DOHH2 (cell line): ENCODE results near the gene KNSTRN.

ENCODE experiments used
- H3F3A ChIP-seq: fragments of 200-600 bp; sonication (generic), shearing (Covaris generic); 2 replicates; pipeline ENCODE4 v1.6.0; 2016; ENCODE audit warnings: antibody characterized with exemption, mild to moderate bottlenecking; ENCODE audit not compliant: control insufficient read depth, insufficient read depth
- H3K27ac ChIP-seq: fragments of 200-600 bp; sonication (generic); 2 replicates; pipeline ENCODE4 v1.5.1; 2014; ENCODE audit warnings: low read depth, mild to moderate bottlenecking, low read length, moderate library complexity
- H3K27me3 ChIP-seq: fragments of 200-600 bp; sonication (generic); 2 replicates; pipeline ENCODE4 v1.6.1; 2014; ENCODE audit warnings: mild to moderate bottlenecking, low read length, mixed read lengths; ENCODE audit not compliant: control insufficient read depth
- H3K36me3 ChIP-seq: fragments of 200-600 bp; sonication (generic); 2 replicates; pipeline ENCODE4 v1.6.1; 2014; ENCODE audit warnings: mild to moderate bottlenecking, low read length, moderate library complexity, mixed read lengths; ENCODE audit not compliant: control insufficient read depth
- H3K4me1 ChIP-seq: fragments of 200-600 bp; sonication (generic); 2 replicates; pipeline ENCODE4 v1.6.1; 2014; ENCODE audit warnings: mild to moderate bottlenecking, low read length, mixed read lengths; ENCODE audit not compliant: control insufficient read depth
- H3K4me2 ChIP-seq: fragments of 200-600 bp; sonication (generic); 2 replicates; pipeline ENCODE4 v1.6.0; 2014; ENCODE audit warnings: mild to moderate bottlenecking, low read length, moderate library complexity
- H3K4me3 ChIP-seq: fragments of 200-600 bp; sonication (generic); 2 replicates; pipeline ENCODE4 v1.5.1; 2014; ENCODE audit warnings: mild to moderate bottlenecking, low read length, mixed read lengths
- H3K79me2 ChIP-seq: fragments of 200-600 bp; sonication (generic); 2 replicates; pipeline ENCODE4 v1.6.1; 2014; ENCODE audit warnings: mild to moderate bottlenecking, low read length, mixed read lengths; ENCODE audit not compliant: control insufficient read depth
- H3K9me2 ChIP-seq: fragments of 200-600 bp; sonication (generic); replicated peaks from 2 replicates; pipeline ENCODE4 v1.6.1; 2014; ENCODE audit warnings: mild to moderate bottlenecking, low read length, mixed read lengths; ENCODE audit not compliant: control insufficient read depth
- H3K9me3 ChIP-seq: fragments of 200-600 bp; sonication (generic); 2 replicates; pipeline ENCODE4 v1.6.1; 2014; ENCODE audit warnings: antibody characterized with exemption, low read length, mixed read lengths; ENCODE audit not compliant: control insufficient read depth, insufficient read depth
- H4K20me1 ChIP-seq: fragments of 200-600 bp; sonication (generic); 2 replicates; pipeline ENCODE4 v1.6.0; 2014; ENCODE audit warnings: low read depth, mild to moderate bottlenecking, antibody characterized with exemption, low read length, moderate library complexity; ENCODE audit not compliant: control insufficient read depth, insufficient read depth
- EZH2phosphoT487 ChIP-seq: fragments of 200-600 bp; sonication (generic); IDR thresholded peaks from 2 replicates; pipeline ENCODE4 v1.6.1; 2017; ENCODE audit warnings: borderline replicate concordance, mild to moderate bottlenecking, antibody characterized with exemption, low read length, moderate library complexity, mixed read lengths
- TF ChIP-seq, protein P1 (sequence below): fragments of 200-600 bp; sonication (generic); IDR thresholded peaks from one replicate; pipeline ENCODE4 v1.5.1; 2014; ENCODE audit warnings: antibody characterized with exemption, mild to moderate bottlenecking, low read depth, low read length; ENCODE audit not compliant: poor library complexity, severe bottlenecking

Gene KNSTRN

DNA sequence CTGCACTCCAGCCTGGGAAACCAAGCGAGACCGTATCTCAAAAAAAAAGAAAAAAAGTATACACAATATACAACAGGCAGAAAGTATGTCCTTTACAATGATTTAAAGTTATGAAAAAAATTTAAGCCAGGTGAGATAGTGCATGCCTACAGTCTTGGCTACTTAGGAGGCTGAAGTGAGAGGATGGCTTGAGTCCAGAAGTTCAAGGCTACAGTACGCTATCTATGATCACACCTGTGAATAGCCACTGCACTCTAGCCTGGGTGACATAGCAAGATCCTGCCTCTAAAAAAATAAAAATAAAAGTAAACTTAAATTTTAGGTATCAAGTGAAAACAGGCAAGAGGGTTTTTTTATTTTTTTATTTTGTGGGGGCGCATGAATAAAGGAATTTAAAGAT is 3.1 kb upstream of the KNSTRN start:
- H3K9me3 ChIP-seq = no peaks in the 10 kb centered on the region
- no peak overlapping the region for H3K4me3 ChIP-seq
- H3K27me3 ChIP-seq = no peaks in the 10 kb centered on the region
- TF ChIP-seq, protein P1, sequence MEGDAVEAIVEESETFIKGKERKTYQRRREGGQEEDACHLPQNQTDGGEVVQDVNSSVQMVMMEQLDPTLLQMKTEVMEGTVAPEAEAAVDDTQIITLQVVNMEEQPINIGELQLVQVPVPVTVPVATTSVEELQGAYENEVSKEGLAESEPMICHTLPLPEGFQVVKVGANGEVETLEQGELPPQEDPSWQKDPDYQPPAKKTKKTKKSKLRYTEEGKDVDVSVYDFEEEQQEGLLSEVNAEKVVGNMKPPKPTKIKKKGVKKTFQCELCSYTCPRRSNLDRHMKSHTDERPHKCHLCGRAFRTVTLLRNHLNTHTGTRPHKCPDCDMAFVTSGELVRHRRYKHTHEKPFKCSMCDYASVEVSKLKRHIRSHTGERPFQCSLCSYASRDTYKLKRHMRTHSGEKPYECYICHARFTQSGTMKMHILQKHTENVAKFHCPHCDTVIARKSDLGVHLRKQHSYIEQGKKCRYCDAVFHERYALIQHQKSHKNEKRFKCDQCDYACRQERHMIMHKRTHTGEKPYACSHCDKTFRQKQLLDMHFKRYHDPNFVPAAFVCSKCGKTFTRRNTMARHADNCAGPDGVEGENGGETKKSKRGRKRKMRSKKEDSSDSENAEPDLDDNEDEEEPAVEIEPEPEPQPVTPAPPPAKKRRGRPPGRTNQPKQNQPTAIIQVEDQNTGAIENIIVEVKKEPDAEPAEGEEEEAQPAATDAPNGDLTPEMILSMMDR = no peak
- TF ChIP-seq EZH2phosphoT487 = no peak
- no peaks in the 10 kb centered on the region for H3K9me2 ChIP-seq
- H3K79me2 ChIP-seq = peaks cover 16% of the 10 kb centered on the region
- H4K20me1 ChIP-seq = no peaks in the 10 kb centered on the region
- H3K4me2 ChIP-seq = no peak overlapping the region
- no peaks in the 10 kb centered on the region for H3F3A ChIP-seq
- H3K4me1 ChIP-seq = peaks cover 12% of the 10 kb centered on the region
- H3K27ac ChIP-seq = no peak overlapping the region
- peaks cover 13% of the 10 kb centered on the region for H3K36me3 ChIP-seq

GRCh38 chr15:40379853-40380252 is 2.7 kb upstream of the KNSTRN start:
- H3K9me3 ChIP-seq = no peaks in the 10 kb centered on the region
- TF ChIP-seq, protein P1 = no peak
- no peak for TF ChIP-seq EZH2phosphoT487
- no peak overlapping the region for H3K4me2 ChIP-seq
- no peak overlapping the region for H3K4me3 ChIP-seq
- peaks cover 21% of the 10 kb centered on the region for H3K79me2 ChIP-seq
- peaks cover 17% of the 10 kb centered on the region for H3K4me1 ChIP-seq
- H3K27ac ChIP-seq = no peak overlapping the region
- no peaks in the 10 kb centered on the region for H3F3A ChIP-seq
- no peaks in the 10 kb centered on the region for H4K20me1 ChIP-seq
- no peaks in the 10 kb centered on the region for H3K27me3 ChIP-seq
- no peaks in the 10 kb centered on the region for H3K9me2 ChIP-seq
- H3K36me3 ChIP-seq = peaks cover 18% of the 10 kb centered on the region

DNA sequence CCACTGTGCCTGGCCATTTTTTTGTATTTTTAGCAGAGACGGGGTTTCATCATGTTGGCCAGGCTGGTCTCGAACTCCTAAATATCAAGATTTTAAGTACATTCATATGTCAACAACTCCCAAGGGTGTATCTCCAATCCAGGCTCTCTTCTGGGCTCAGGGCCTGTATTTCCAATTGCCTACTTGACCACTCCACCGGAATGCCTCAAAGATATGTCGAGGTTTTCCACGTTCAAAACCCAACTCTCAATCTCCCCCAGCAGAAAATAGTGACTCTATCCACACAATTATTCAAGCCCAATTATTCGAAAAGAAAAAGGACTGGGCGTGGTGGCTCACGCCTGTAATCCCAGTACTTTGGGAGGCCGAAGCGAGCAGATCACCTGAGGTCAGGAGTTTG is 1.9 kb upstream of the KNSTRN start:
- no peaks in the 10 kb centered on the region for H3K9me2 ChIP-seq
- no peaks in the 10 kb centered on the region for H3F3A ChIP-seq
- no peaks in the 10 kb centered on the region for H3K27me3 ChIP-seq
- no peak overlapping the region for H3K4me2 ChIP-seq
- H3K4me3 ChIP-seq = no peak overlapping the region
- H3K4me1 ChIP-seq = peaks cover 19% of the 10 kb centered on the region
- H3K79me2 ChIP-seq = peaks cover 29% of the 10 kb centered on the region
- TF ChIP-seq, protein P1 = no peak
- TF ChIP-seq EZH2phosphoT487 = no peak
- no peaks in the 10 kb centered on the region for H3K9me3 ChIP-seq
- H4K20me1 ChIP-seq = no peaks in the 10 kb centered on the region
- H3K36me3 ChIP-seq = peaks cover 26% of the 10 kb centered on the region
- H3K27ac ChIP-seq = no peak overlapping the region
